Lower leg skin (tissue), 4 donors: ENCODE measurements around the gene LRRC34. TPM values are rescaled to one million over a fixed set of nuclear protein-coding genes. Genes with fewer than 3 reads are reported as not detected.

Experiments
- DNase-seq, 2 donors: peaks; one replicate each; pipeline ENCODE4 v3.0.0-alpha.2; 2019; ENCODE audit warnings: low spot score in 2 of 2
- H3K4me3 ChIP-seq: fragments of 200-600 bp; sonication (generic); 2 replicates; pipeline ENCODE4 v1.5.1; 2017; ENCODE audit warnings: mild to moderate bottlenecking, low read depth; ENCODE audit not compliant: poor library complexity, severe bottlenecking
- POLR2A ChIP-seq, 2 donors: fragments of 450-650 bp; IDR thresholded peaks; one replicate each; pipeline ENCODE4 v1.6.1; 2016 to 2017; ENCODE audit warnings: antibody characterized with exemption in 2 of 2, mild to moderate bottlenecking in 1 of 2, moderate library complexity in 1 of 2
- WGBS, 2 donors: methylation state at CpG; one replicate each; pipeline ENCODE4 v1.1.5; 2018; 5-methylcytosine and 5-hydroxymethylcytosine counted together
- intact Hi-C: fragments of 100-400 bp; cut with DNase I; formaldehyde crosslinking; loops from one replicate; pipeline ENCODE4 v1.15.0; 2023; ENCODE audit warnings: low total_unique reads
- total RNA-seq, 4 donors: library from RNA; depleted of rRNA; stranded (reverse); fragments of >200 nt; gene quantifications; one replicate each; pipeline ENCODE4 v1.1.0, GENCODE V29; 2016
- TF ChIP-seq, protein P1 (sequence below), 3 donors: fragments of 450-650 bp; IDR thresholded peaks; one replicate each; pipeline ENCODE4 v1.5.1; 2016; ENCODE audit warnings: antibody characterized with exemption in 3 of 3, mild to moderate bottlenecking in 3 of 3, moderate library complexity in 2 of 3

Gene LRRC34
- total RNA-seq, 4 donors from 2014 or later = 0.34 to 1.8 (median 0.34) TPM; not detected in 1

DNA sequence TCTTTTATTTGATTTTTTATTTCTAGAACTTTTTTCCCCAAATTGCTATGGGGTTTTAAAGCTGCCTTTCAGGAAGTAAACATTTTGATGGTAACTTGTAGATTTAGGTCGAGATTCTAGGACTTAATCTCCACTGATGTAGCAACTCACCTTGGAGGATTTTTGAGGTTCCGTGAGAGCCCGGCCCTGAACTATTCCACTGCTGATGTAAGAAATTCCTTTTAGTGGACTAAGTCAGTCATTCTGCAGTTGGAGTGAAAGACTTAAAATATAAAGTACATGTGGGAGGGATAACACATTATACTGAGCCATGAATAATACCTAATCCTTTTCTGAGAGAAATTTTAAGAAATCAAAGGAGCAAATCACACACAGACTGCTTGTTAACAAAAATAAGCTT is 12.6 kb upstream of the LRRC34 start:
- WGBS, 2 donors = 81 to 82% methylated on average over 3 of the region's 3 CpGs
- no peak for DNase-seq
- H3K4me3 ChIP-seq = no peak overlapping the region
- intact Hi-C loops = no loop called here
- no peak for TF ChIP-seq POLR2A (IDR thresholded peaks at IDR 0.05)
- TF ChIP-seq, protein P1, sequence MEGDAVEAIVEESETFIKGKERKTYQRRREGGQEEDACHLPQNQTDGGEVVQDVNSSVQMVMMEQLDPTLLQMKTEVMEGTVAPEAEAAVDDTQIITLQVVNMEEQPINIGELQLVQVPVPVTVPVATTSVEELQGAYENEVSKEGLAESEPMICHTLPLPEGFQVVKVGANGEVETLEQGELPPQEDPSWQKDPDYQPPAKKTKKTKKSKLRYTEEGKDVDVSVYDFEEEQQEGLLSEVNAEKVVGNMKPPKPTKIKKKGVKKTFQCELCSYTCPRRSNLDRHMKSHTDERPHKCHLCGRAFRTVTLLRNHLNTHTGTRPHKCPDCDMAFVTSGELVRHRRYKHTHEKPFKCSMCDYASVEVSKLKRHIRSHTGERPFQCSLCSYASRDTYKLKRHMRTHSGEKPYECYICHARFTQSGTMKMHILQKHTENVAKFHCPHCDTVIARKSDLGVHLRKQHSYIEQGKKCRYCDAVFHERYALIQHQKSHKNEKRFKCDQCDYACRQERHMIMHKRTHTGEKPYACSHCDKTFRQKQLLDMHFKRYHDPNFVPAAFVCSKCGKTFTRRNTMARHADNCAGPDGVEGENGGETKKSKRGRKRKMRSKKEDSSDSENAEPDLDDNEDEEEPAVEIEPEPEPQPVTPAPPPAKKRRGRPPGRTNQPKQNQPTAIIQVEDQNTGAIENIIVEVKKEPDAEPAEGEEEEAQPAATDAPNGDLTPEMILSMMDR (IDR thresholded peaks at IDR 0.05) = no peak

- TF ChIP-seq, protein P1 (IDR thresholded peaks at IDR 0.05) = no peak
- no peak for TF ChIP-seq POLR2A (IDR thresholded peaks at IDR 0.05)
- intact Hi-C loops = no loop called here
- 80% methylated on average over 6 of the region's 6 CpGs for WGBS, 2 donors
- H3K4me3 ChIP-seq = no peak overlapping the region
- DNase-seq = no peak
Observed at GRCh38 chr3:169822983-169823382, 10.3 kb upstream of the LRRC34 start.

DNA sequence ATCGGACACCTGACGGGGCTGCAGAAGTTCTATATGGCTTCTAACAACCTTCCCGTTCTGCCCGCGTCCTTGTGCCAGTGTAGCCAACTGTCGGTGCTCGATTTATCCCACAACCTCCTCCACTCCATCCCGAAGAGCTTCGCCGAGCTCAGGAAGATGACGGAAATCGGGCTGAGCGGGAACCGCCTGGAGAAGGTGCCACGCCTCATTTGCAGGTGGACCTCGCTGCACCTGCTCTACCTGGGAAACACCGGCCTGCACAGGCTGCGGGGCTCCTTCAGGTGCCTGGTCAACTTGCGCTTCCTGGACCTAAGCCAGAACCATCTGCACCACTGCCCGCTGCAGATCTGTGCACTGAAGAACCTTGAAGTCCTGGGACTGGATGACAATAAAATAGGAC is 9.8 kb upstream of the LRRC34 start:
- intact Hi-C loops = no loop called here
- no peak overlapping the region for H3K4me3 ChIP-seq
- WGBS, 2 donors = 95% methylated on average over 20 of the region's 20 CpGs
- TF ChIP-seq, protein P1 (IDR thresholded peaks at IDR 0.05) = no peak
- TF ChIP-seq POLR2A (IDR thresholded peaks at IDR 0.05) = no peak
- DNase-seq = no peak

GRCh38 chr3:169822091-169822490 is 9.4 kb upstream of the LRRC34 start:
- intact Hi-C loops = no loop called here
- WGBS, 2 donors = 93 to 94% methylated on average over 15 of the region's 15 CpGs
- no peak overlapping the region for H3K4me3 ChIP-seq

GRCh38 chr3:169818316-169818715 is 5.6 kb upstream of the LRRC34 start:
- TF ChIP-seq, protein P1 (IDR thresholded peaks at IDR 0.05) = no peak
- no peak for TF ChIP-seq POLR2A (IDR thresholded peaks at IDR 0.05)
- DNase-seq = no peak
- intact Hi-C loops = no loop called here
- WGBS, 2 donors = 74 to 76% methylated on average over 2 of the region's 2 CpGs
- no peak overlapping the region for H3K4me3 ChIP-seq

More at GRCh38 chr3:169822091-169822490, 9.4 kb upstream of the LRRC34 start:
- no peak for TF ChIP-seq POLR2A (IDR thresholded peaks at IDR 0.05)
- TF ChIP-seq, protein P1 (IDR thresholded peaks at IDR 0.05) = no peak
- no peak for DNase-seq

- intact Hi-C loops = no loop called here
- no peak overlapping the region for H3K4me3 ChIP-seq
- DNase-seq = no peak
- 90 to 92% methylated on average over 4 of the region's 4 CpGs for WGBS, 2 donors
- no peak for TF ChIP-seq POLR2A (IDR thresholded peaks at IDR 0.05)
- TF ChIP-seq, protein P1 (IDR thresholded peaks at IDR 0.05) = no peak
Observed at GRCh38 chr3:169815590-169816150, 3.0 kb upstream of the LRRC34 start.
